H1 (cell line): ENCODE results near the gene APMAP. TPM values are rescaled to one million over a fixed set of nuclear protein-coding genes. Genes with fewer than 3 reads are reported as not detected.

Source experiments
- CTCF ChIA-PET: fragments of 300-600 bp; sonication (Branson Sonifier 250); formaldehyde crosslinking; loops from one replicate; lab custom pipeline; 2021; ENCODE audit not compliant: partially characterized antibody; lab: Charles Lee
- POLR2A ChIA-PET: fragments of 300-600 bp; sonication (Branson Sonifier 250); formaldehyde crosslinking; loops from one replicate; lab custom pipeline; 2021; ENCODE audit warnings: inconsistent platforms; ENCODE audit not compliant: partially characterized antibody; lab: Charles Lee
- DNase-seq, 2 experiments: peaks; one replicate each; pipeline versions ENCODE4 v3.0.0 to v3.0.0-alpha.2; 2010 to 2022; ENCODE audit warnings: low spot score in 2 of 2, low read depth in 1 of 2, mixed read lengths in 1 of 2
- FAIRE-seq: peaks from 2 replicates; lab custom pipeline; 2011; peaks lifted over from hg19 to GRCh38; lab: Jason Lieb, UNC
- H2AFZ ChIP-seq: 2 replicates; pipeline ENCODE4 v1.8.1; 2012; ENCODE audit warnings: low read length, inconsistent platforms
- H2AK5ac ChIP-seq: 2 replicates; pipeline ENCODE4 v1.6.1; 2013; ENCODE audit warnings: low read depth, low read length
- H2BK120ac ChIP-seq: replicated peaks from 2 replicates; pipeline ENCODE3; 2013; ENCODE audit warnings: low read depth, low read length, inconsistent platforms
- H2BK12ac ChIP-seq: 2 replicates; pipeline ENCODE4 v1.6.1; 2013; ENCODE audit warnings: low read depth, low read length
- H2BK15ac ChIP-seq: 2 replicates; pipeline ENCODE4 v1.6.1; 2013; ENCODE audit warnings: low read length
- H2BK20ac ChIP-seq: 2 replicates; pipeline ENCODE4 v1.6.1; 2013; ENCODE audit warnings: low read length
- H2BK5ac ChIP-seq: 2 replicates; pipeline ENCODE4 v1.6.1; 2013; ENCODE audit warnings: low read depth, low read length
- H3K14ac ChIP-seq: 2 replicates; pipeline ENCODE4 v1.6.1; 2013; ENCODE audit warnings: inconsistent platforms; ENCODE audit not compliant: insufficient read length
- H3K18ac ChIP-seq: 2 replicates; pipeline ENCODE4 v1.6.1; 2013; ENCODE audit warnings: low read length; ENCODE audit errors: extremely low read depth
- H3K23ac ChIP-seq: 2 replicates; pipeline ENCODE4 v1.6.1; 2013; ENCODE audit warnings: inconsistent platforms; ENCODE audit not compliant: insufficient read length
- H3K23me2 ChIP-seq: 2 replicates; pipeline ENCODE4 v1.6.1; 2013; ENCODE audit warnings: low read depth, low read length
- H3K27ac ChIP-seq: 2 replicates; pipeline ENCODE4 v1.6.1; 2011; ENCODE audit warnings: low read depth, low read length, inconsistent platforms
- H3K27me3 ChIP-seq, 4 experiments: replicated peaks in 1 of 4; 1 replicate in 1 of 4; 2 replicates in 3 of 4; pipeline versions ENCODE4 v1.6.1 to v1.8.1; 2011 to 2013; ENCODE audit warnings: low read length in 3 of 4, mild to moderate bottlenecking in 3 of 4, inconsistent platforms in 2 of 4, mixed read lengths in 2 of 4, moderate library complexity in 1 of 4; ENCODE audit not compliant: control insufficient read depth in 3 of 4, insufficient read depth in 3 of 4; ENCODE audit errors: extremely low read depth in 1 of 4
- H3K36me3 ChIP-seq, 4 experiments: 2 replicates each; pipeline versions ENCODE4 v1.6.1 to v1.8.1; 2011 to 2013; ENCODE audit warnings: mild to moderate bottlenecking in 4 of 4, low read length in 3 of 4, moderate library complexity in 2 of 4, control low read depth in 1 of 4, inconsistent platforms in 1 of 4; ENCODE audit not compliant: insufficient read depth in 4 of 4, control insufficient read depth in 2 of 4
- H3K4ac ChIP-seq: replicated peaks from 2 replicates; pipeline ENCODE3; 2013; ENCODE audit warnings: low read length, low read depth, mixed read lengths, inconsistent platforms; ENCODE audit not compliant: insufficient read length
- H3K4me1 ChIP-seq, 4 experiments: replicated peaks in 1 of 4; 1 replicate in 1 of 4; 2 replicates in 3 of 4; pipeline versions ENCODE4 v1.6.1 to v1.8.1; 2011 to 2013; ENCODE audit warnings: low read length in 3 of 4, inconsistent platforms in 2 of 4, mixed read lengths in 1 of 4; ENCODE audit not compliant: insufficient read depth in 4 of 4, control insufficient read depth in 3 of 4
- H3K4me2 ChIP-seq, 2 experiments: 2 replicates each; pipeline versions ENCODE4 v1.6.1 to v1.8.1; 2011 to 2013; ENCODE audit warnings: low read depth in 2 of 2, low read length in 2 of 2, control low read depth in 1 of 2, inconsistent platforms in 1 of 2, mild to moderate bottlenecking in 1 of 2; ENCODE audit not compliant: insufficient read depth in 1 of 2
- H3K4me3 ChIP-seq, 4 experiments: fragments of 200-600, 300-600 bp in 1 of 4; sonication (generic), shearing (Covaris generic), sonication (Bioruptor Twin) in 1 of 4; 2 replicates each; pipeline versions ENCODE4 v1.5.1 to v1.8.1; 2011 to 2016; ENCODE audit warnings: low read length in 4 of 4, low read depth in 3 of 4, control low read depth in 2 of 4, inconsistent platforms in 2 of 4, mild to moderate bottlenecking in 2 of 4, mixed read lengths in 1 of 4, moderate library complexity in 1 of 4; ENCODE audit not compliant: insufficient read depth in 2 of 4; ENCODE audit errors: extremely low read depth in 1 of 4
- H3K56ac ChIP-seq: replicated peaks from 2 replicates; pipeline ENCODE3; 2013; ENCODE audit warnings: low read depth, mild to moderate bottlenecking, mixed read lengths, low read length, inconsistent platforms; ENCODE audit not compliant: insufficient read length
- H3K79me1 ChIP-seq: 2 replicates; pipeline ENCODE4 v1.6.1; 2013; ENCODE audit warnings: low read depth, low read length, control low read depth
- H3K79me2 ChIP-seq, 2 experiments: 2 replicates each; pipeline versions ENCODE4 v1.6.1 to v1.8.1; 2012 to 2013; ENCODE audit warnings: low read length in 2 of 2, mild to moderate bottlenecking in 2 of 2, inconsistent platforms in 1 of 2; ENCODE audit not compliant: insufficient read depth in 2 of 2, control insufficient read depth in 1 of 2
- H3K9ac ChIP-seq, 4 experiments: replicated peaks in 1 of 4; 1 replicate in 1 of 4; 2 replicates in 3 of 4; pipeline versions ENCODE4 v1.6.1 to v1.8.1; 2011 to 2013; ENCODE audit warnings: low read depth in 3 of 4, low read length in 3 of 4, control low read depth in 2 of 4, mild to moderate bottlenecking in 2 of 4, moderate library complexity in 2 of 4, inconsistent platforms in 1 of 4; ENCODE audit errors: extremely low read depth in 1 of 4
- H3K9me3 ChIP-seq, 2 experiments: 2 replicates each; pipeline versions ENCODE4 v1.6.1 to v1.8.1; 2012 to 2013; ENCODE audit warnings: mild to moderate bottlenecking in 2 of 2, moderate library complexity in 2 of 2, control low read depth in 1 of 2, inconsistent platforms in 1 of 2, low read depth in 1 of 2, low read length in 1 of 2, mixed read lengths in 1 of 2; ENCODE audit not compliant: insufficient read depth in 2 of 2
- H4K20me1 ChIP-seq, 2 experiments: replicated peaks in 1 of 2; 2 replicates each; pipeline versions ENCODE3 to v1.8.1; 2011 to 2013; ENCODE audit warnings: inconsistent platforms in 2 of 2, low read length in 2 of 2, mild to moderate bottlenecking in 1 of 2; ENCODE audit not compliant: insufficient read depth in 2 of 2, control insufficient read depth in 1 of 2
- H4K5ac ChIP-seq: 2 replicates; pipeline ENCODE4 v1.6.1; 2013; ENCODE audit warnings: low read length, low read depth, mixed read lengths, inconsistent platforms; ENCODE audit not compliant: insufficient read length
- H4K8ac ChIP-seq: 2 replicates; pipeline ENCODE4 v1.8.0; 2013; ENCODE audit warnings: mild to moderate bottlenecking, moderate library complexity, low read length, inconsistent platforms; ENCODE audit not compliant: insufficient read depth; ENCODE audit errors: extremely low read depth
- H4K91ac ChIP-seq: replicated peaks from 2 replicates; pipeline ENCODE3; 2013; ENCODE audit warnings: low read length, mixed read lengths, inconsistent platforms; ENCODE audit not compliant: insufficient read length
- FOSL1 ChIP-seq: IDR thresholded peaks from 2 replicates; pipeline ENCODE4 v1.6.1; 2011; ENCODE audit warnings: mild to moderate bottlenecking, low read depth, low read length, moderate library complexity; ENCODE audit not compliant: insufficient read depth
- PHF8 ChIP-seq: fragments of 200-600 bp; sonication (generic); conservative IDR thresholded peaks from 2 replicates; pipeline ENCODE4 v1.7.1; 2012; ENCODE audit warnings: low read depth, mild to moderate bottlenecking, inconsistent platforms, low read length, moderate library complexity
- TBP ChIP-seq: IDR thresholded peaks from 2 replicates; pipeline ENCODE4 v1.6.1; 2011; ENCODE audit warnings: low read depth, low read length, improper control_type of control experiment
- USF2 ChIP-seq: IDR thresholded peaks from 2 replicates; pipeline ENCODE4 v1.6.1; 2011; ENCODE audit warnings: low read length, improper control_type of control experiment
- WGBS, 2 experiments: shearing (Covaris generic) in 1 of 2; methylation state at CpG; one replicate each; pipeline versions ENCODE4 v1.1.6 to v1.1.7; 2013 to 2015; ENCODE audit warnings: low lambda C conversion rate in 2 of 2, mixed read lengths in 2 of 2, inconsistent platforms in 1 of 2, low coverage in 1 of 2, missing lambda C conversion rate in 1 of 2; ENCODE audit not compliant: insufficient replicate concordance in 2 of 2, insufficient coverage in 1 of 2, insufficient read length in 1 of 2; ENCODE audit errors: extremely low coverage in 1 of 2, missing lambda C conversion rate in 1 of 2; 5-methylcytosine and 5-hydroxymethylcytosine counted together
- polyA plus RNA-seq, 7 experiments: library from polyadenylated mRNA; depleted of rRNA in 3 of 7; stranded (reverse) in 5 of 7; unstranded in 2 of 7; fragments of >200 nt in 5 of 7; fragments of 200-250 nt in 2 of 7; gene quantifications; 1 replicate in 5 of 7; 2 replicates in 1 of 7; 4 replicates in 1 of 7; pipeline versions ENCODE4 v1.2.1 to v1.2.3, GENCODE V29; 2011 to 2013; ENCODE audit warnings: missing spikeins in 2 of 7, mixed read lengths in 2 of 7
- total RNA-seq: library from RNA; stranded (reverse); fragmentation: NEBNext Ultra II Directional; extraction: Animal tissue kit (Norgen Biotek cat#: 25700); gene quantifications from 2 replicates; pipeline ENCODE4 v1.2.1, GENCODE V29; 2021

The APMAP gene
- total and polyA plus RNA-seq, 2 of the 8 experiments (the other 6 are each of a cell fraction or from before 2014, with no cell fraction given): 31.3 to 66.0 TPM

DNA sequence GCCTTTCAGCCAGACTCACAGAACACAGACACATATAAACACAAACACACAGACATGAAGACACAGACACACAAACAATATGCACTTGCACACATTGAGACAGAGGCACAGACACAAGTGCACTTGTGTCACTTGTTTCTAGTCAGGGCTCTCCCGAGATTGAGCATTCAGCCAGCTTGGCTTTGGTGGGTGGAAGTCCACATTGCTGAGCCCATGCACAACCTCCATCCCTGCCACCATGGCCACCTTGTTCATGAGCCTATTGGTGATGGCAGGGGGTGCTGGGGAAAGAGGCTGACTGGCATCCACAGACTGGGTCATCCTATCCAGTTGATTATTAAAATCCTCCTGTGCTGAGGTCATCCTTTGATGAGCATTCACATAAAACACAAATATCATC lies 55.0 kb downstream of the APMAP start:
- Histone ChIP-seq H2BK120ac (no peak overlapping the region), H3K4me2 (no peak overlapping the region), H3K9me3 (peaks cover 8 to 19% of the 10 kb centered on the region in 2 experiments; a peak in 3 of 4 replicates), H4K20me1 (no peaks in the 10 kb centered on the region), H3K36me3 (no peaks in the 10 kb centered on the region), H2BK12ac (no peak overlapping the region), H2BK5ac (no peak overlapping the region), H3K23ac (no peak overlapping the region), H3K79me2 (no peaks in the 10 kb centered on the region), H3K4me1 (no peaks in the 10 kb centered on the region), H4K5ac (no peak overlapping the region), H3K9ac (no peak overlapping the region), H2BK20ac (no peak overlapping the region), H2AFZ (no peak overlapping the region), H2BK15ac (no peak overlapping the region), H3K4ac (no peak overlapping the region), H3K27ac (no peak overlapping the region), H3K18ac (no peak overlapping the region), H3K23me2 (no peaks in the 10 kb centered on the region), H2AK5ac (no peak overlapping the region), H3K14ac (no peak overlapping the region), H4K8ac (no peak overlapping the region), H3K79me1 (no peaks in the 10 kb centered on the region), H3K56ac (no peak overlapping the region), H4K91ac (no peak overlapping the region), H3K4me3 (no peak overlapping the region), H3K27me3 (no peaks in the 10 kb centered on the region)
- no peak for FAIRE-seq
- POLR2A ChIA-PET: no interaction called here
- WGBS, 2 experiments: 64% methylated on average over 1 of the region's 1 CpG; no CpG with 5 or more reads in 1 of the 2 experiments
- TF ChIP-seq PHF8 (no peak), USF2 (no peak), TBP (no peak), FOSL1 (no peak)
- DNase-seq: no peak
- CTCF ChIA-PET: no interaction called here
